OCI-LY7 (cell line): ENCODE measurements around the gene CBFA2T3. TPM values are rescaled to one million over a fixed set of nuclear protein-coding genes. Genes with fewer than 3 reads are reported as not detected.

ENCODE experiments used
- BruUV-seq: library from RNA; stranded (reverse); fragments of 400-500 nt; replicated peaks from 2 replicates; lab custom pipeline; 2021; lab: Mats Ljungman, UMichigan
- CTCF ChIA-PET: fragments of 300-600 bp; sonication (Branson Sonifier 250); formaldehyde crosslinking; loops from one replicate; lab custom pipeline; 2022; ENCODE audit warnings: antibody characterized with exemption; ENCODE audit not compliant: unreplicated experiment; lab: Charles Lee
- POLR2A ChIA-PET: fragments of 300-600 bp; sonication (Branson Sonifier 250); formaldehyde crosslinking; loops from one replicate; lab custom pipeline; 2022; ENCODE audit warnings: antibody characterized with exemption; lab: Charles Lee
- DNase-seq: peaks from one replicate; pipeline ENCODE4 v3.0.0-alpha.2; 2015; ENCODE audit warnings: low spot score
- H2AFZ ChIP-seq: fragments of 200-600 bp; sonication (generic), shearing (Covaris generic); 2 replicates; pipeline ENCODE4 v1.6.1; 2014; ENCODE audit warnings: mild to moderate bottlenecking, antibody characterized with exemption, low read length, moderate library complexity
- H3K27ac ChIP-seq: fragments of 200-600 bp; sonication (generic); 2 replicates; pipeline ENCODE4 v1.5.1; 2014; ENCODE audit warnings: mixed run types, low read depth, mild to moderate bottlenecking, moderate library complexity, low read length, inconsistent platforms; ENCODE audit not compliant: poor library complexity, severe bottlenecking
- H3K36me3 ChIP-seq: fragments of 200-600 bp; sonication (generic); 2 replicates; pipeline ENCODE4 v1.6.1; 2014; ENCODE audit warnings: mild to moderate bottlenecking, antibody characterized with exemption, low read length, moderate library complexity, mixed read lengths; ENCODE audit not compliant: insufficient read depth
- H3K4me1 ChIP-seq: fragments of 200-600 bp; sonication (generic); 2 replicates; pipeline ENCODE4 v1.5.1; 2014; ENCODE audit warnings: mild to moderate bottlenecking, low read length; ENCODE audit not compliant: insufficient read depth, poor library complexity, severe bottlenecking
- H3K4me2 ChIP-seq: fragments of 200-600 bp; sonication (generic); 2 replicates; pipeline ENCODE4 v1.6.1; 2014; ENCODE audit warnings: mild to moderate bottlenecking, low read length
- H3K4me3 ChIP-seq: fragments of 200-600 bp; sonication (generic); 2 replicates; pipeline ENCODE4 v1.5.1; 2014; ENCODE audit warnings: mild to moderate bottlenecking, low read depth, low read length; ENCODE audit not compliant: poor library complexity, severe bottlenecking
- H3K79me2 ChIP-seq: fragments of 200-600 bp; sonication (generic); 2 replicates; pipeline ENCODE4 v1.6.1; 2016; ENCODE audit warnings: low read depth, mild to moderate bottlenecking, low read length, moderate library complexity, mixed read lengths; ENCODE audit not compliant: insufficient read depth
- H3K9me2 ChIP-seq: fragments of 200-600 bp; sonication (generic); 2 replicates; pipeline ENCODE4 v1.6.1; 2016; ENCODE audit warnings: mild to moderate bottlenecking, low read length, mixed read lengths; ENCODE audit not compliant: insufficient read depth
- H3K9me3 ChIP-seq: fragments of 200-600 bp; sonication (generic); 2 replicates; pipeline ENCODE4 v1.6.1; 2014; ENCODE audit warnings: mild to moderate bottlenecking, mixed run types, low read length, mixed read lengths
- H4K20me1 ChIP-seq: fragments of 200-600 bp; sonication (generic); 2 replicates; pipeline ENCODE4 v1.6.1; 2014; ENCODE audit warnings: mild to moderate bottlenecking, antibody characterized with exemption, low read length, moderate library complexity, mixed read lengths; ENCODE audit not compliant: insufficient read depth
- EZH2phosphoT487 ChIP-seq: fragments of 200-600 bp; sonication (generic); IDR thresholded peaks from 2 replicates; pipeline ENCODE4 v1.6.1; 2018; ENCODE audit warnings: low read depth, borderline replicate concordance, mild to moderate bottlenecking, mixed run types, antibody characterized with exemption, low read length, moderate library complexity, mixed read lengths
- intact Hi-C: fragments of 100-400 bp; cut with micrococcal nuclease; formaldehyde crosslinking; loops from one replicate; pipeline ENCODE4 v1.10.0; 2022; ENCODE audit not compliant: unreplicated experiment
- total RNA-seq, 2 experiments: library from RNA; depleted of rRNA in 1 of 2; stranded (reverse); fragments of >200 nt in 1 of 2; shearing (Covaris generic) in 1 of 2; gene quantifications; 2 replicates each; pipeline ENCODE4 v1.2.3, GENCODE V29; 2014 to 2022
- TF ChIP-seq, protein P1 (sequence below): fragments of 200-600 bp; sonication (generic); conservative IDR thresholded peaks from 2 replicates; pipeline ENCODE4 v1.5.1; 2014; ENCODE audit warnings: mild to moderate bottlenecking, antibody characterized with exemption, low read length, moderate library complexity, mixed read lengths

Gene CBFA2T3
- total RNA-seq, 2 experiments from 2014 or later, result 1.1 to 48.0 TPM

DNA sequence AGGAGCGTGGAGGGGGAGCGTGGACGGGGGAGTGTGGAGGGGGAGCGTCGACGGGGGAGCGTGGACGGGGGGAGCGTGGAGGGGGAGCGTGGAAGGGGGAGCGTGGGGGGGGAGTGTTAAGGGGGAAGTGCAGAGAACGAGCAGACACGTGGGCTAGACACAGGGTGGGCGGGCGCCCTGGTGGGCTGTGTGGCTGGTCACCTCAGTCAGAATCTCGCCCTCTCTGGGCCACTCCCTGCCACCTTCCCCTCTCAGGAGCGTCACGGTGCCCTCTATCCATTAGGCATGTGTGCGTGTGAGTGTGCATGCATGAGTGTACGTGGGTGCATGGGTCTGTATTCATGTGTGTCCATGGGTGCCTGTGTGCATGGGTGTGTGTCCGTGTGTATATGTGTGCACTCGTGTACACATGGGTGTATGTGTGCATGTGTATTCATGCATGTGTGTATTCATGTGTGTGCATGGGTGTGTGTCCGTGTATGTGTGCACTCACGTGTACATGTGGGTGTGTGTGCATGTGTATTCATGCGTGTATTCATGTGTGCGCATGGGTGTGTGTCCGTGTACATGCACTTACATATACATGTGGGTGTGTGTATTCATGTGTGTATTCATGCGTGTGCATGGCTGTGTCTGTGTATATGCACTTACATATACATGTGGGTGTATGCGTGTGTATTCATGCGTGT is 61.2 kb downstream of the CBFA2T3 start:
- H3K4me3 ChIP-seq, result no peak overlapping the region
- no peak for TF ChIP-seq EZH2phosphoT487
- TF ChIP-seq, protein P1, sequence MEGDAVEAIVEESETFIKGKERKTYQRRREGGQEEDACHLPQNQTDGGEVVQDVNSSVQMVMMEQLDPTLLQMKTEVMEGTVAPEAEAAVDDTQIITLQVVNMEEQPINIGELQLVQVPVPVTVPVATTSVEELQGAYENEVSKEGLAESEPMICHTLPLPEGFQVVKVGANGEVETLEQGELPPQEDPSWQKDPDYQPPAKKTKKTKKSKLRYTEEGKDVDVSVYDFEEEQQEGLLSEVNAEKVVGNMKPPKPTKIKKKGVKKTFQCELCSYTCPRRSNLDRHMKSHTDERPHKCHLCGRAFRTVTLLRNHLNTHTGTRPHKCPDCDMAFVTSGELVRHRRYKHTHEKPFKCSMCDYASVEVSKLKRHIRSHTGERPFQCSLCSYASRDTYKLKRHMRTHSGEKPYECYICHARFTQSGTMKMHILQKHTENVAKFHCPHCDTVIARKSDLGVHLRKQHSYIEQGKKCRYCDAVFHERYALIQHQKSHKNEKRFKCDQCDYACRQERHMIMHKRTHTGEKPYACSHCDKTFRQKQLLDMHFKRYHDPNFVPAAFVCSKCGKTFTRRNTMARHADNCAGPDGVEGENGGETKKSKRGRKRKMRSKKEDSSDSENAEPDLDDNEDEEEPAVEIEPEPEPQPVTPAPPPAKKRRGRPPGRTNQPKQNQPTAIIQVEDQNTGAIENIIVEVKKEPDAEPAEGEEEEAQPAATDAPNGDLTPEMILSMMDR, result no peak
- CTCF ChIA-PET, result no interaction called here
- POLR2A ChIA-PET, result no interaction called here
- H3K27ac ChIP-seq, result no peak overlapping the region
- intact Hi-C loops, result no loop called here
- BruUV-seq, result no TSS peak
- H3K36me3 ChIP-seq, result peaks cover 5% of the 10 kb centered on the region; the same call in 1 of the 2 replicates
- H3K9me2 ChIP-seq, result no peaks in the 10 kb centered on the region
- H3K79me2 ChIP-seq, result no peaks in the 10 kb centered on the region
- H2AFZ ChIP-seq, result no peak overlapping the region
- no peaks in the 10 kb centered on the region for H4K20me1 ChIP-seq
- DNase-seq, result no peak
- no peak overlapping the region for H3K4me2 ChIP-seq
- H3K4me1 ChIP-seq, result peaks cover 8% of the 10 kb centered on the region
- no peaks in the 10 kb centered on the region for H3K9me3 ChIP-seq

DNA sequence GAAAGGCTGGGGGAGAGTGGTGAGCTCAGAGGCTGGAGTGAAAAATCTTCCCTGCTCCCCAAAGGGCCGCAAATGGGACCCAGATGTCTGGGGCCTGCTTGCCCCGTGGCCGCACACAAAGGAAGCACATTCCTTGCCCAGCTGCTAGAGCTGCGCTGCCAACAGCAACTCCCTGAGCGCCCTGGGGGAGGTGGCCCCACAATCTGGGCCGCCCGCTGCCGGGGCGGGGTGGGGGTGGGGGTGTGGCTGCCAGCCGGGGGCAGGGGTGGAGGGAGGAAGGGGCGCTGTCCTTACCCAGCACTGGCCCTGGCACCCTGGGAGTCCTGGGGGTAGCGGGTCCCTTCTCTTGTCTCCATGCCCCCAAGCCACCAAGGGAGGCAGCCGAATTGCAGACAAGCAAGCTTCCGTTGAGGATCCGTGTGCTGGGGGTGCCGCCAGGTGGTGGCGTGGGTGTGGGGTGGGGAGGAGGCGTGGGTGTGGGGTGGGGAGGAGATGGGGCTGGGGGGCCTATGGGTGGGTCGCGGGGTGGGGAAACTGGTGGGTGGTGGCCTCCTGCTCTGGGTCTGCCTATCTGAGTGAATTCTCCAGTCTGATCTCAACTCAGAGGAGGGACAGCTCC is 62.1 kb downstream of the CBFA2T3 start:
- H3K4me3 ChIP-seq, result no peak overlapping the region
- no peak overlapping the region for H2AFZ ChIP-seq
- H3K9me3 ChIP-seq, result no peaks in the 10 kb centered on the region
- no peak overlapping the region for H3K27ac ChIP-seq
- no peak overlapping the region for H3K4me2 ChIP-seq
- no peaks in the 10 kb centered on the region for H4K20me1 ChIP-seq
- H3K36me3 ChIP-seq, result peaks cover 5% of the 10 kb centered on the region; the same call in 1 of the 2 replicates
- POLR2A ChIA-PET, result no interaction called here
- no peaks in the 10 kb centered on the region for H3K9me2 ChIP-seq
- H3K79me2 ChIP-seq, result no peaks in the 10 kb centered on the region
- no TSS peak for BruUV-seq
- CTCF ChIA-PET, result no interaction called here
- peaks cover 8% of the 10 kb centered on the region for H3K4me1 ChIP-seq
- intact Hi-C loops, result no loop called here
- DNase-seq, result no peak
- TF ChIP-seq EZH2phosphoT487, result no peak
- TF ChIP-seq, protein P1, result no peak

DNA sequence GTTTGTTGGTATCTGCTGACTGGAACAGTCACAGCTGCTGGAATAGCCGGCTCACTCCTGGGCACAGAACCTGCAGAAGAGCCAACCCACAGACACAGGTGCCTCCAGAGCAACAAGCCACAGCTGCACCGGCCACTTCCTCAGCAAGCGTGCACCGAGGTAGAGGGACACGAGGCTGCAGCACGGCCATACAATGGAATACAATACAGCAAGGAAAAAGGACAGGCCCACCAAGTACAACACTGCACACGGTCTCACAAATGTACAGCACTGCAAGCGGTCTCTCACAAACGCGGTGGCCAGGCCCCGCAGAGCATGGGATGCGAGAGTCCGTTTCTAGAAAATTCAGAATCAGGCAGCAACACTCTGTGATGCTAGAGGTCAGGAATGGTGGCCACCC is 63.1 kb downstream of the CBFA2T3 start:
- H3K27ac ChIP-seq, result no peak overlapping the region
- no TSS peak for BruUV-seq
- no peak overlapping the region for H2AFZ ChIP-seq
- TF ChIP-seq, protein P1, result no peak
- no peak for TF ChIP-seq EZH2phosphoT487
- peaks cover 5% of the 10 kb centered on the region; the same call in 1 of the 2 replicates for H3K36me3 ChIP-seq
- no peaks in the 10 kb centered on the region for H4K20me1 ChIP-seq
- H3K4me1 ChIP-seq, result peaks cover 8% of the 10 kb centered on the region
- H3K4me2 ChIP-seq, result no peak overlapping the region
- H3K9me3 ChIP-seq, result no peaks in the 10 kb centered on the region
- H3K4me3 ChIP-seq, result no peak overlapping the region
- no peaks in the 10 kb centered on the region for H3K9me2 ChIP-seq
- no peaks in the 10 kb centered on the region for H3K79me2 ChIP-seq
- POLR2A ChIA-PET, result no interaction called here
- CTCF ChIA-PET, result no interaction called here
- intact Hi-C loops, result no loop called here
- DNase-seq, result no peak
